Astrocyte of the spinal cord (primary cell): ENCODE results near the gene NATD1.

ENCODE experiments used
- DNase-seq: peaks from one replicate; pipeline ENCODE4 v3.0.0; 2011; ENCODE audit warnings: low read depth, low spot score
- H3K4me3 ChIP-seq: 2 replicates; pipeline ENCODE4 v1.5.1; 2011; ENCODE audit warnings: low read depth, mild to moderate bottlenecking, low read length, moderate library complexity
- in situ Hi-C: cut with HindIII; loops from 2 replicates; pipeline ENCODE4 v1.10.0; 2017; ENCODE audit warnings: low sequenced_read_pairs
- TF ChIP-seq, protein P1 (sequence below): IDR thresholded peaks from 2 replicates; pipeline ENCODE4 v1.5.1; 2012; ENCODE audit warnings: low read depth, mild to moderate bottlenecking, low read length, inconsistent platforms

Gene NATD1

DNA sequence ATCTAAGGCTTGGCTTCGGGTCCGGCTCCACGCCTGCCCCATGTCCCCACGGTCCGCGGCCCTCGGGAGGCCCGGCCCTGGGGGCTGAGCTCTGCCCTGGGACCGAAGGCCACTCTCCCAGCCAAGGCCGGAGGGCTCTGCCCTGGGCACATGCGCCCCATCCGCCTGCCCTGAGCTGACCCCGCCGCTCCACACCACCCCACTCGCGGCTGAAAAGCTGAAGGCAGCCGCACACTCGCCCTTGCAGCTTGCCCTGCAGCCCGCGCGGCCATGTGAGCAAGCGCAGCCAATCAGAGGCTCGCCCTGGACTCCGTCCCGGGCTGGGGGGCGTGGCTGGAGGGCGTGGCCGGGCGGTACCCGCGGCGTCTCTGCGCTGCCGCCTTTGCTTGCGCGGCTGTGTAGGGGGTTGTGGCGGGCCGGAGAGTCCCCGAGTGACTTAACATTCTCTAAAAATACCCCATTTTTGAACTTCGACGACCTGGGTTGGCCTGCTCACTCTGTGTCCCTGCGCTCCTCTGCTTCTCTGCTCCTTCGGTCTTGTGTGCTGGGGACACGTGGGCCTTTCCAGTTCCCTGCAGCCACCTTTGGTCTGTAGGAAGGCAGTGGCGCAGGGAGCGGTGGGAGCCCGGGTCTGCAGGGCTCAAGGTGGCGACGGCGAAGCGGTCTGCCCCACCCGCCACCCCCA, 22.5 kb upstream of the NATD1 start:
- peak overlapping the region; percentile 46 for H3K4me3 ChIP-seq
- TF ChIP-seq, protein P1, sequence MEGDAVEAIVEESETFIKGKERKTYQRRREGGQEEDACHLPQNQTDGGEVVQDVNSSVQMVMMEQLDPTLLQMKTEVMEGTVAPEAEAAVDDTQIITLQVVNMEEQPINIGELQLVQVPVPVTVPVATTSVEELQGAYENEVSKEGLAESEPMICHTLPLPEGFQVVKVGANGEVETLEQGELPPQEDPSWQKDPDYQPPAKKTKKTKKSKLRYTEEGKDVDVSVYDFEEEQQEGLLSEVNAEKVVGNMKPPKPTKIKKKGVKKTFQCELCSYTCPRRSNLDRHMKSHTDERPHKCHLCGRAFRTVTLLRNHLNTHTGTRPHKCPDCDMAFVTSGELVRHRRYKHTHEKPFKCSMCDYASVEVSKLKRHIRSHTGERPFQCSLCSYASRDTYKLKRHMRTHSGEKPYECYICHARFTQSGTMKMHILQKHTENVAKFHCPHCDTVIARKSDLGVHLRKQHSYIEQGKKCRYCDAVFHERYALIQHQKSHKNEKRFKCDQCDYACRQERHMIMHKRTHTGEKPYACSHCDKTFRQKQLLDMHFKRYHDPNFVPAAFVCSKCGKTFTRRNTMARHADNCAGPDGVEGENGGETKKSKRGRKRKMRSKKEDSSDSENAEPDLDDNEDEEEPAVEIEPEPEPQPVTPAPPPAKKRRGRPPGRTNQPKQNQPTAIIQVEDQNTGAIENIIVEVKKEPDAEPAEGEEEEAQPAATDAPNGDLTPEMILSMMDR, result no peak
- DNase-seq, result peak; percentile 72
- in situ Hi-C loops, result no loop called here

DNA sequence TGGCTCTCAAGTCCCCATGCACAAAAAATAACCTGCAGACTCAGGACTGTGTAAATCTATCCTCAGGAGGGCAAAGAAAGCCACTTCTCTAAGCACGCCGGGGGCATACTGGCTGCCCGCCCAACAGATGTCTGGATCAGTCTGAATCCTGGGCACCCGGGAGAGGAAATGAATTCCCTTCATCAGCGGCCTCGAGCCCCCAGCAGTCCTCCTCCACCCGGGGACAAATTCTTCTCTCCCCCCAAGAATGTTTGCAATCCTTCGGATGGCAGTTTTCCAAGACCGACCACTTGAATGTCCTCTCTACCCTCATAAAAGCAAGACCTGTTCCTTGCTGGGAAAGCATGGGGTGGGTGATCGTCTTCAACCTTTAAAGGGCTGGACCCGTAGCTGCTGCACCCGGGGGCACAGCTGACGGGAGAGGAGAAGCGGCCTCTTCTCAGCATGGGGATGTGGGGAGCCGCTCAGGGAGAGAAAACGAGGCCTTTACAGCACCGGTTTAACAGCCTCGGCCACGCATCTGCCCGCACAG, 21.9 kb upstream of the NATD1 start:
- in situ Hi-C loops, result no loop called here
- TF ChIP-seq, protein P1, result no peak
- H3K4me3 ChIP-seq, result peak overlapping the region; percentile 46
- no peak for DNase-seq

DNA sequence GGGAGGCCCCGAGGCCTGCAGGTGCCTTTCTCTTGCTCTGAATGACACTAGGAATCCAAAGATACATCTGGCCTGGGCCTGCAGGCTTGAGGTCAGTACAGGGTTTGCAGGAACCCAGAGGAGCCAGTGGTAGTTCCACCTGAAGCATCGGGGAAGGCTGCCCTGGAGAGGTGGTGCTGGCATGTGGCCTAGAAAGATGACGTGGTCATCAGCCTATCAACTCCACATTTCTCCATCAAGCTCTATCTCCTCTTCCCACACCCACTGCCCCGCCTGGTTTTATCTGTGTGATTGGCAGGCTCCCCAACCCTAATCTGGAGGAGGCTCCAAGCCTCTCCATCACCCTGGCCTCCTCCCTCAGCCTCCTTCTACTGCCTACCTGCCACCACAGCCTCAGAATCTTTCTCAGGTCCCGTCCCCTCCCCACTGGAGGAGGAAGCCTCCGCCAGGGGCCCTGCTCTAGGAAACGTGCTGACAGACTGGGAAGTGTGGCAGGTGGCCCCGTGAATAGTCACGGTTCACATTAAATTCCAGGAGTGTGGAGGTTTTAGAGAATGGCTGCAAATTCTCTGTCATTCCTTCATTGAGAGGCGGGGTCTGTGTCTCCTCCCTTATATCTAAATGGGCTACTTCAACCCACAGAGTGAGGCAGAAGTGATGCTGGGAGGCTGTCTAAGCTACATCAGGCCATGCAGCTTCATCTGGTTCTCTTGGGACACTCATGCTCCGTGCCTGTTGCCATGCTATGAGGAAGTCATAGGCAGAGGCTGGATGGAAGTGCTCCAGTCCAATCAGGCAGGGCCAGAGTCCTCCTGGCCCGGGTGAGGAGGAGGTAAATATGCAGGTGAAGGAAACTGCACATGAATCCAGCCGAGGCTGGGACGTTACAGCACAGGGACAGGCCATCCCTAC, 19.9 kb upstream of the NATD1 start:
- in situ Hi-C loops, result no loop called here
- TF ChIP-seq, protein P1, result no peak
- DNase-seq, result no peak
- H3K4me3 ChIP-seq, result no peak overlapping the region

DNA sequence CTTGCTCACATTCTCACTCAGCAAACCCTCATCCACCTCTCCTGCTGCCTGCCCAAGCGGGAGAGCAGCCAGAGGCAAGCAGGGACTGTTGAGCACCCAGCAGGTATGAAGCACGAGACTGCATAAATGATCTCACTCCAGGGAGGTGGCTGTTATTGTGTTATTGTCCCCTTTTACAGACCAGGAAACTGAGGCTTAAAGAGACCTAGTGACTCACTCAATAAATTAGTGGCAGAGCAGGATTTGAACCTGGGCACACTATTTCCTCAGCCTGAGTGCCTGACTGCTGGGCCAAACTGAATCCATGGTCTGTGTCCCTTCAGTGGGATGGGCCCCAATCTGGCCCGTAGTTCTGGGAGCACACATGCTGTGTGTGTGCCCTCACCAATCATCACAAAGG, 19.0 kb upstream of the NATD1 start:
- TF ChIP-seq, protein P1, result no peak
- no peak overlapping the region for H3K4me3 ChIP-seq
- in situ Hi-C loops, result no loop called here
- DNase-seq, result no peak

DNA sequence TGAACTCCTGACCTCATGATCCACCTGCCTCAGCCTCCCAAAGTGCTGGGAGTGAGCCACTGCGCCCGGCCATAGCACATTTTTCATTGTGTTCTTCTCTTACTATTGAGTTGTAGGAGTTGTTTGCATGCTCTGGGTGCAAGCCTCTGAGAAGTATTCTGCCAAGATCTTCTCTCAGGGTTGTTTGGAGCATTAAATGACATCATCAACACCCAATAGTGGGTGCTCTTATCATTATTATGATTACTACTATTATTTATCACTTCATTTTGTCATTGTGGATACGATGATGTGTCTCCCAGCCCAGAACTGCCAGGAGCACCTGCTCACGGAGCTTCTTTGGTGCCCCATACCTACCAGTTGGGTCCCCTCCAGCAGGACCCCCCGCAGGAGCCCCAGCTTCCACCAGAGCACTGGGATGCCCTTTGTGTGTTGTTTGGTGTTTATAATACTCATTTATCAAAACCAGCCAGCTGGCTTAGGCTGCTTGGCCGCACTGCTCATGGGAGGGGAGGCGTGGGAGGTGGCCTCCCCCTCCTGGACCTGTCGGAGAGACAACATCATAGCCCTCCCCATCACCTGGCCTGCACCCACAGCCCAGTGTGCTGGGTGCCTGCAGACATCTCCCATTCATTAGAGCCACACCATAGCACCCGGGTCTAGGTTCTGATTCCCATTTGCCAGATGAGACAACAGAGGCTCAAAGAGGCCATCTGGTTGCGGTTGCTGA, 18.4 kb upstream of the NATD1 start:
- in situ Hi-C loops, result no loop called here
- no peak overlapping the region for H3K4me3 ChIP-seq
- TF ChIP-seq, protein P1, result no peak
- DNase-seq, result no peak

DNA sequence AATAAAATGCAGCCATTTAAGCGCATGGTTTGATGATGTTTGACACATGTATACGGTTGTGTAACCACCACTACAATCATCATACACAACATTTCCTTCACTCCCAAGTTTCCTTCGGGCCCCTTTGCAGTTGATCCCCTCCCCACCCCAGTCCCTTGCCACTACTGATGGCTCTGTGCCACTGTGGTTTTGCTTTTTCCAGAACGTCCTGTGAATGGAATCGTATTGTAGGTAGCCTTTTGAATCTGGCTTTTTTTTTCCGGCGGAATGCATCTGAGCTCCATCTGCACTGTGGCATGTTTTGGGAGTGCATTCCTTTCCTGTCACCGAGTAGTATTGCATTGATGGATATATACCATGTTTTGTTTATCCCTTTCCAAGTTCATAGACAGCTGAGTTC, 16.2 kb upstream of the NATD1 start:
- H3K4me3 ChIP-seq, result no peak overlapping the region
- in situ Hi-C loops, result no loop called here
- DNase-seq, result no peak
- TF ChIP-seq, protein P1, result no peak
